HEK293T (cell line): ENCODE results near the gene STX4.

Source experiments
- BHLHE40 ChIP-seq: fragments of 450-650 bp; IDR thresholded peaks from 2 replicates; pipeline ENCODE4 v1.6.1; 2016; ENCODE audit warnings: mild to moderate bottlenecking, moderate library complexity, borderline replicate concordance
- FOXA1 ChIP-seq: fragments of 450-650 bp; IDR thresholded peaks from 2 replicates; pipeline ENCODE4 v1.6.1; 2016; ENCODE audit warnings: mild to moderate bottlenecking
- FOXK2 ChIP-seq: fragments of 450-650 bp; IDR thresholded peaks from 2 replicates; pipeline ENCODE4 v1.6.1; 2016; ENCODE audit warnings: mild to moderate bottlenecking
- FOXM1 ChIP-seq: fragments of 450-650 bp; IDR thresholded peaks from 2 replicates; pipeline ENCODE4 v1.6.1; 2017; ENCODE audit warnings: mild to moderate bottlenecking, borderline replicate concordance
- L3MBTL2 ChIP-seq: fragments of 450-650 bp; conservative IDR thresholded peaks from 2 replicates; pipeline ENCODE4 v1.6.1; 2016; ENCODE audit warnings: mild to moderate bottlenecking
- SP1 ChIP-seq: fragments of 450-650 bp; IDR thresholded peaks from 2 replicates; pipeline ENCODE4 v1.6.1; 2017
- ZNF384 ChIP-seq: fragments of 450-650 bp; IDR thresholded peaks from 2 replicates; pipeline ENCODE4 v1.6.1; 2016

DNA sequence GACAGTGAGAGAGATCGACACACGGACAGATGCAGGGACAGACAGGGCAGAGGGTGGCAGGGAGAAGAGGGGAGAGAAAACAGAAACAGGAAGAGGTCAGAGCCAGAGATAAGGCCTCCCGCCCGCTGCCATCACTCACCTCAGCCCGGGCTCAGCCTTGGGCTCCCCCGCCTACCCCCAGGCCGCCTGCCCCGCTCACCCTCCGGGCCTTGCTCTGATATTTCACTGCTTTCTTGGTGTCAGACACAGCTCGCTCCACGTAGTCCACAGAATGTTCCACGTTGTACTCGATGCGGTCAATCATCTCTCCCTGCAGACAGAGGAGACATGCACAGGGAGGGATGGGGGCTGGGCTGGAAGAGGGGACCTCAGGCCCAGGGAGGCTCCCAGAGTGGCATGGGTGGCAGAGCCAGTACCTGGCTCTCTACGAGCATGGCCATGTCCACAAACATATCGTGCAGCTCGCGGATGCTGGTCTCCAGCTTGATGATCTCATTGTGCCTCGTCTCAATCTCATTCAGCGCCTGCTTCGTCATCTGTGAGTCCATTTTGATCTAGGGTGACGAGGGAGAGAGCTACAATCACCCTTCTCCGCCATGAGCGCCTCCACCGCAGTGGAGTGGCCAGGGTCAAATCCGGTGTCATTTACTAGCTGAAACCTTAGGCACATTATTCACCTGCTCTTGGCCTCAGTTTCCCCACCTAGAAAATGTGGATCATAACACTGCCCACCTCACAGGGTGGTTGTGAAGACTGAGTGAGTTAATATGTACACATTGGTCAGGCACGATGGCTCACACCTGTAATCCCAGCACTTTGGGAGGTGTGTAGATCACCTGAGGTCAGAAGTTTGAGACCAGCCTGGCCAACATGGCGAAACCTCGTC lies 40.2 kb upstream of the STX4 start:
- TF ChIP-seq ZNF384 (no peak), SP1 (no peak), FOXM1 (no peak), BHLHE40 (no peak), FOXA1 (no peak), FOXK2 (no peak), L3MBTL2 (no peak)
